Gastroesophageal sphincter (tissue), 4 donors: Measurements from ENCODE around the gene TRIM15. TPM values are rescaled to one million over a fixed set of nuclear protein-coding genes. Genes with fewer than 3 reads are reported as not detected.

Experiments used
- ATAC-seq: fragments of 150-250 bp; one replicate; pipeline ENCODE4 v1.9.1; 2016; ENCODE audit warnings: mild to moderate bottlenecking, moderate library complexity
- H3K27ac ChIP-seq, 4 donors: fragments of 200-600 bp; sonication (generic) in 3 of 4; 1 replicate in 3 of 4; 2 replicates in 1 of 4; pipeline ENCODE4 v1.5.1; 2016 to 2019
- H3K27me3 ChIP-seq: fragments of 200-600 bp; sonication (generic); one replicate; pipeline ENCODE4 v1.5.1; 2019
- H3K36me3 ChIP-seq, 2 donors: fragments of 200-600 bp; sonication (generic); one replicate each; pipeline ENCODE4 v1.5.1; 2019; ENCODE audit warnings: control low read depth in 1 of 2
- H3K4me1 ChIP-seq, 3 donors: fragments of 200-600 bp; sonication (generic); 1 replicate in 2 of 3; 2 replicates in 1 of 3; pipeline ENCODE4 v1.5.1; 2016 to 2019; ENCODE audit warnings: control low read depth in 2 of 3
- H3K4me3 ChIP-seq, 2 donors: fragments of 200-600 bp; sonication (generic); one replicate each; pipeline ENCODE4 v1.5.1; 2019; ENCODE audit warnings: mild to moderate bottlenecking in 1 of 2, moderate library complexity in 1 of 2
- H3K9me3 ChIP-seq, 3 donors: fragments of 200-600 bp; sonication (generic); one replicate each; pipeline ENCODE4 v1.5.1; 2017 to 2019; ENCODE audit warnings: control low read depth in 2 of 3
- EP300 ChIP-seq: sonication (generic); formaldehyde crosslinking; IDR thresholded peaks from one replicate; pipeline ENCODE4 v1.6.1; 2017; ENCODE audit warnings: antibody characterized with exemption, mild to moderate bottlenecking
- POLR2A ChIP-seq, 2 donors: fragments of 450-650 bp; IDR thresholded peaks; one replicate each; pipeline ENCODE4 v1.6.1; 2017; ENCODE audit warnings: antibody characterized with exemption in 2 of 2, mild to moderate bottlenecking in 2 of 2, moderate library complexity in 1 of 2
- POLR2AphosphoS5 ChIP-seq: sonication (generic); formaldehyde crosslinking; IDR thresholded peaks from one replicate; pipeline ENCODE4 v1.6.1; 2017; ENCODE audit warnings: antibody characterized with exemption
- WGBS, 2 donors: methylation state at CpG; one replicate each; pipeline ENCODE4 v1.1.5; 2018; ENCODE audit warnings: low coverage in 1 of 2; 5-methylcytosine and 5-hydroxymethylcytosine counted together
- total RNA-seq, 4 donors: library from RNA; depleted of rRNA; stranded (reverse); fragments of >200 nt; gene quantifications; one replicate each; pipeline ENCODE4 v1.1.0, GENCODE V29; 2016
- TF ChIP-seq, protein P1 (sequence below), 4 experiments: fragments of 200-600 bp in 2 of 4; fragments of 450-650 bp in 2 of 4; sonication (generic) in 1 of 4; IDR thresholded peaks; one replicate each; pipeline ENCODE4 v1.5.1; 2017 to 2019; ENCODE audit warnings: antibody characterized with exemption in 4 of 4, mild to moderate bottlenecking in 2 of 4, moderate library complexity in 2 of 4

TRIM15 gene
- total RNA-seq, 4 donors from 2014 or later, result not detected

GRCh38 chr6:30152910-30153610 is 10.3 kb upstream of the TRIM15 start:
- Histone ChIP-seq H3K4me3 (no peak overlapping the region), H3K36me3 (no peaks in the 10 kb centered on the region), H3K27ac (no peak overlapping the region), H3K9me3 (no peaks in the 10 kb centered on the region), H3K27me3 (peaks cover 51% of the 10 kb centered on the region), H3K4me1 (peaks cover 0 to 5% (median 0%) of the 10 kb centered on the region in 3 donors)
- ATAC-seq, result no peak
- no peak for TF ChIP-seq EP300
- no peak for TF ChIP-seq POLR2A (IDR thresholded peaks at IDR 0.05)
- no peak for TF ChIP-seq POLR2AphosphoS5
- 74 to 89% methylated on average over 3 of the region's 3 CpGs for WGBS, 2 donors

DNA sequence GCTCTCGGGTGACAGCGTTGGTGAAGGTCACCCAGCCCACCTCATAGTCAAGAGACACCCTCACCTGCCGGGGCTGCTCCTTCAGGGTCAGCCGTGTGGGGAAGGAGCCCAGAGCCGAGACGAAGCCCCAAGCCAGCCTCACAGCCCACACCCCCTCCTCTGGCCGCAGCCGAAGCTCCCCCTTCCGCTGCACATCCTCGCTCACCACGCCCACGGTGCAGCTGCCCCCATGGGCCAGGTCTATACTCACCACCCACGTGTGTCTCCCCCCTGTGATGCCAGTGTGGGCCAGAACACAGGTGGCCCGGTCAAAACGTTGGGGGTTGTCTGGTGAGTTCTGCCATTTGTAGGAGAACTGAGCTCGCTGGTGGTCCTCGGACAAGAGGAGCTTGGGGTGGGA is 9.3 kb upstream of the TRIM15 start:
- ATAC-seq, result no peak
- Histone ChIP-seq H3K4me1 (peaks cover 0 to 5% (median 0%) of the 10 kb centered on the region in 3 donors), H3K9me3 (no peaks in the 10 kb centered on the region), H3K36me3 (no peaks in the 10 kb centered on the region), H3K27ac (no peak overlapping the region), H3K27me3 (peaks cover 47% of the 10 kb centered on the region), H3K4me3 (no peak overlapping the region)
- WGBS, 2 donors, result no CpG with 5 or more reads among the region's 17 CpGs
- TF ChIP-seq, protein P1, sequence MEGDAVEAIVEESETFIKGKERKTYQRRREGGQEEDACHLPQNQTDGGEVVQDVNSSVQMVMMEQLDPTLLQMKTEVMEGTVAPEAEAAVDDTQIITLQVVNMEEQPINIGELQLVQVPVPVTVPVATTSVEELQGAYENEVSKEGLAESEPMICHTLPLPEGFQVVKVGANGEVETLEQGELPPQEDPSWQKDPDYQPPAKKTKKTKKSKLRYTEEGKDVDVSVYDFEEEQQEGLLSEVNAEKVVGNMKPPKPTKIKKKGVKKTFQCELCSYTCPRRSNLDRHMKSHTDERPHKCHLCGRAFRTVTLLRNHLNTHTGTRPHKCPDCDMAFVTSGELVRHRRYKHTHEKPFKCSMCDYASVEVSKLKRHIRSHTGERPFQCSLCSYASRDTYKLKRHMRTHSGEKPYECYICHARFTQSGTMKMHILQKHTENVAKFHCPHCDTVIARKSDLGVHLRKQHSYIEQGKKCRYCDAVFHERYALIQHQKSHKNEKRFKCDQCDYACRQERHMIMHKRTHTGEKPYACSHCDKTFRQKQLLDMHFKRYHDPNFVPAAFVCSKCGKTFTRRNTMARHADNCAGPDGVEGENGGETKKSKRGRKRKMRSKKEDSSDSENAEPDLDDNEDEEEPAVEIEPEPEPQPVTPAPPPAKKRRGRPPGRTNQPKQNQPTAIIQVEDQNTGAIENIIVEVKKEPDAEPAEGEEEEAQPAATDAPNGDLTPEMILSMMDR (IDR thresholded peaks at IDR 0.05), result no peak
- TF ChIP-seq POLR2A (IDR thresholded peaks at IDR 0.05) (no peak), EP300 (no peak), POLR2AphosphoS5 (no peak)

DNA sequence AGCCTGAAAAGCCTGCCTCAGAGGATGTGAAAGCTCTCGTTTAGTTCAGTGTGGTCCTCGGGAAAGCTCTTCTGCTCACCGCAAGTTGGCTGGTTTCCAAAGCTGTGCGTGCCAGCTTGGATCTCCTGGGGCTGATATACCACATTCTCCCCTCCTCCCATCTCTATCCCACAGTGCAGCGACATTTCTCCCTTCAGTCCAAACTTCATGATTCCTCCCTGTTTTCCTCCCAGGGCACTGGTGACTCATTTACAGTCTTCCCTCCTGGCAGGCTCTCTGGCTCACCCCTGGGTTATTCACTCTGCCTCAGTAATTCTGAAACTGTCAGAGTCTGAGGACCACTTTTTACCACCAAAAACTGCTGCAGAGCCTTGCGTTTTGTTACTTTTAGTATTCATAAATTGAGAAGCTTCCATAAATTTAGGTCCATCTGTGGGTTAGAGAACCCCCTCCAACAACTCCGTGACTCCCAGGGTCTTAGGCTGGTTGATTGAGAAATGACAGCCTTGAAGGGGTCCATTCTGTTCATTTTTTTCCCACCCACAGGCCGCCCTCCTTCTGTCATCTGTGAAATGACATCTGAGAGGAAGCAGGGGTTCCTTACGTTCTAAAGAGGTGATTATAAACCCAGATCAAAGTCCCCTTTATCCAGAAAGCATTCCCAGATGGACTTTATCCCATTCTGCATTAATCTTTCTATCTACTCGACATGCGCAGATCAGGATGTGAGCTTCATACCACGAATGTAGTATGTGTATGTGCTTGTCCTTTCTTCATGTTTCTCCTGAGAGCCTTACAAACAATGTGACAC is 8.4 kb upstream of the TRIM15 start:
- no peaks in the 10 kb centered on the region for H3K9me3 ChIP-seq
- no peaks in the 10 kb centered on the region for H3K36me3 ChIP-seq
- H3K4me1 ChIP-seq, result peaks cover 0 to 5% (median 0%) of the 10 kb centered on the region in 3 donors
- H3K4me3 ChIP-seq, result no peak overlapping the region
- 44% methylated on average over 10 to 11 of the region's 12 CpGs for WGBS, 2 donors
- ATAC-seq, result peak; percentile 35
- no peak for TF ChIP-seq POLR2AphosphoS5
- no peak overlapping the region for H3K27ac ChIP-seq
- H3K27me3 ChIP-seq, result peaks cover 51% of the 10 kb centered on the region

GRCh38 chr6:30155520-30156261 is 7.7 kb upstream of the TRIM15 start:
- no peaks in the 10 kb centered on the region for H3K9me3 ChIP-seq
- H3K36me3 ChIP-seq, result no peaks in the 10 kb centered on the region
- H3K27me3 ChIP-seq, result peaks cover 51% of the 10 kb centered on the region
- no peak overlapping the region for H3K27ac ChIP-seq
- no peak for ATAC-seq
- TF ChIP-seq POLR2AphosphoS5, result no peak
- TF ChIP-seq EP300, result no peak
- TF ChIP-seq, protein P1 (IDR thresholded peaks at IDR 0.05), result no peak
- no peak for TF ChIP-seq POLR2A (IDR thresholded peaks at IDR 0.05)
- peaks cover 0 to 5% (median 0%) of the 10 kb centered on the region in 3 donors for H3K4me1 ChIP-seq
- H3K4me3 ChIP-seq, result no peak overlapping the region
- WGBS, 2 donors, result 48 to 64% methylated on average over 2 of the region's 2 CpGs

GRCh38 chr6:30156262-30156599 is 7.1 kb upstream of the TRIM15 start:
- Histone ChIP-seq H3K27me3 (peaks cover 51% of the 10 kb centered on the region), H3K4me1 (peaks cover 0 to 5% (median 0%) of the 10 kb centered on the region in 3 donors), H3K4me3 (no peak overlapping the region), H3K27ac (no peak overlapping the region), H3K9me3 (no peaks in the 10 kb centered on the region), H3K36me3 (no peaks in the 10 kb centered on the region)
- peak; percentile 74 for ATAC-seq
- 5 to 10% methylated on average over 4 of the region's 4 CpGs for WGBS, 2 donors
- TF ChIP-seq POLR2A (IDR thresholded peaks at IDR 0.05) (no peak), EP300 (no peak), POLR2AphosphoS5 (no peak)
- TF ChIP-seq, protein P1 (IDR thresholded peaks at IDR 0.05), result no peak
